Right lobe of liver (tissue), 6 donors: Measurements from ENCODE around the gene TCL1B. TPM values are rescaled to one million over a fixed set of nuclear protein-coding genes. Genes with fewer than 3 reads are reported as not detected.
A peak's percentile ranks its signal among the peaks of the same experiment; 100 is the strongest.

Source experiments
- ATAC-seq, 4 donors: fragments of 200-7000 bp; cut with Tn5 transposase; one replicate each; pipeline ENCODE4 v1.9.1; 2020; ENCODE audit warnings: mild to moderate bottlenecking in 4 of 4, moderate library complexity in 4 of 4
- DNase-seq, 3 donors: peaks; one replicate each; pipeline ENCODE4 v3.0.0-alpha.2; 2020
- H3K27ac ChIP-seq, 3 donors: fragments of 200-600 bp; one replicate each; pipeline ENCODE4 v1.8.0; 2022
- H3K27me3 ChIP-seq, 2 donors: fragments of 200-600 bp; one replicate each; pipeline ENCODE4 v1.8.0; 2022
- H3K36me3 ChIP-seq, 4 donors: fragments of 200-600 bp; sonication (generic) in 1 of 4; one replicate each; pipeline versions ENCODE4 v1.5.1 to v1.8.0; 2017 to 2022; ENCODE audit warnings: control low read depth in 1 of 4
- H3K4me1 ChIP-seq, 4 donors: fragments of 200-600 bp; sonication (generic) in 1 of 4; one replicate each; pipeline versions ENCODE4 v1.5.1 to v1.8.0; 2017 to 2022; ENCODE audit warnings: control low read depth in 1 of 4
- H3K4me3 ChIP-seq, 3 donors: fragments of 200-600 bp; one replicate each; pipeline ENCODE4 v1.8.0; 2022
- H3K9me3 ChIP-seq, 4 donors: fragments of 200-600 bp; sonication (generic) in 1 of 4; one replicate each; pipeline versions ENCODE4 v1.5.1 to v1.8.0; 2017 to 2022; ENCODE audit warnings: control low read depth in 1 of 4
- POLR2A ChIP-seq: fragments of 450-650 bp; IDR thresholded peaks from one replicate; pipeline ENCODE4 v1.6.1; 2017; ENCODE audit warnings: antibody characterized with exemption, mild to moderate bottlenecking
- WGBS: methylation state at CpG from one replicate; pipeline ENCODE4 v1.1.6; 2018; ENCODE audit warnings: low coverage, low lambda C conversion rate; ENCODE audit not compliant: insufficient coverage; ENCODE audit errors: missing lambda C conversion rate; 5-methylcytosine and 5-hydroxymethylcytosine counted together
- intact Hi-C, 2 donors: fragments of 100-400 bp; cut with DNase I; formaldehyde crosslinking; loops; one replicate each; pipeline versions ENCODE4 v1.11.2 to v1.14.1; 2022
- small RNA-seq, 2 experiments: library from RNA; depleted of rRNA; stranded (forward); fragments of <200 nt; gene quantifications; one replicate each; pipeline ENCODE3, GENCODE V24; 2016
- total RNA-seq, 6 experiments: library from RNA; depleted of rRNA in 2 of 6; stranded (reverse); fragments of >200 nt in 2 of 6; fragmentation: NEBNext Ultra II Directional in 3 of 6; extraction: Animal tissue kit (Norgen Biotek cat#: 25700) in 3 of 6; gene quantifications; one replicate each; pipeline versions ENCODE4 v1.1.0 to v1.2.4, GENCODE V29; 2016 to 2023
- TF ChIP-seq, protein P1 (sequence below), 4 donors: fragments of 200-600 bp in 3 of 4; fragments of 450-650 bp in 1 of 4; IDR thresholded peaks; one replicate each; pipeline versions ENCODE4 v1.5.1 to v1.8.0; 2016 to 2022; ENCODE audit warnings: antibody characterized with exemption in 4 of 4, mild to moderate bottlenecking in 2 of 4
- donor health status: DM: no; HTN: yes; CAD: no.
- donor health status: DM: no; HTN: no; CAD: no.
- donor health status: DM: no; HTN: no; CAD: no.
- donor health status: DM: no; HTN: yes; CAD: no.
- donor health status: DM: no; HTN: yes; CAD: no.

The TCL1B gene
- total RNA-seq, 6 experiments from 2014 or later = not detected

DNA sequence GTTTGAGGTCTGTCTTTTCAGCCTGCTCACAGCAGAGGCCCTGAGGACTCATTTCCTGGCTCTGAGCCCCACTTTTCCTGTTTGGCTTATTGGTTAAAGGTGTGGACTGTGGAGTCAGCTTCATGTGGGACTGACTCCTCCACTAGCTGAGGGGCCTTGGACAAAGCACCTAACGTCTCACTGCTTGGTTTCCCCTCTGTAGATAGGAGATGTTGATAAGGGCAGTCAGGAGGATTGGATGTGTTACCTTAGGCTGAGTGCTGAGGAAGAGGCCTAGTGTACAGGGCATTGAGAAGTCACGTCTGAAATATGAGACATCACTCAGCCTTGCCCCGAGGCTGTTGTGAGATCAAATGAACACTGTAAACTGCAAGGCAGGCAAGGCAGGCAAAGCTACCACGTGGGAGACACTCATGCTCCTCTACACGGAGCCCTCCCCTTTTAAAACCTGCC is 54.8 kb downstream of the TCL1B start:
- Histone ChIP-seq H3K9me3 (no peaks in the 10 kb centered on the region), H3K4me1 (no peaks in the 10 kb centered on the region), H3K4me3 (no peak overlapping the region), H3K27ac (no peak overlapping the region), H3K36me3 (no peaks in the 10 kb centered on the region), H3K27me3 (no peaks in the 10 kb centered on the region)
- 13% methylated on average over 4 of the region's 5 CpGs for WGBS
- intact Hi-C loops = no loop called here
- no peak for DNase-seq
- TF ChIP-seq, protein P1, sequence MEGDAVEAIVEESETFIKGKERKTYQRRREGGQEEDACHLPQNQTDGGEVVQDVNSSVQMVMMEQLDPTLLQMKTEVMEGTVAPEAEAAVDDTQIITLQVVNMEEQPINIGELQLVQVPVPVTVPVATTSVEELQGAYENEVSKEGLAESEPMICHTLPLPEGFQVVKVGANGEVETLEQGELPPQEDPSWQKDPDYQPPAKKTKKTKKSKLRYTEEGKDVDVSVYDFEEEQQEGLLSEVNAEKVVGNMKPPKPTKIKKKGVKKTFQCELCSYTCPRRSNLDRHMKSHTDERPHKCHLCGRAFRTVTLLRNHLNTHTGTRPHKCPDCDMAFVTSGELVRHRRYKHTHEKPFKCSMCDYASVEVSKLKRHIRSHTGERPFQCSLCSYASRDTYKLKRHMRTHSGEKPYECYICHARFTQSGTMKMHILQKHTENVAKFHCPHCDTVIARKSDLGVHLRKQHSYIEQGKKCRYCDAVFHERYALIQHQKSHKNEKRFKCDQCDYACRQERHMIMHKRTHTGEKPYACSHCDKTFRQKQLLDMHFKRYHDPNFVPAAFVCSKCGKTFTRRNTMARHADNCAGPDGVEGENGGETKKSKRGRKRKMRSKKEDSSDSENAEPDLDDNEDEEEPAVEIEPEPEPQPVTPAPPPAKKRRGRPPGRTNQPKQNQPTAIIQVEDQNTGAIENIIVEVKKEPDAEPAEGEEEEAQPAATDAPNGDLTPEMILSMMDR (IDR thresholded peaks at IDR 0.05) = no peak
- TF ChIP-seq POLR2A = no peak
- peak in 1 of 4 donors; percentile 10 for ATAC-seq

DNA sequence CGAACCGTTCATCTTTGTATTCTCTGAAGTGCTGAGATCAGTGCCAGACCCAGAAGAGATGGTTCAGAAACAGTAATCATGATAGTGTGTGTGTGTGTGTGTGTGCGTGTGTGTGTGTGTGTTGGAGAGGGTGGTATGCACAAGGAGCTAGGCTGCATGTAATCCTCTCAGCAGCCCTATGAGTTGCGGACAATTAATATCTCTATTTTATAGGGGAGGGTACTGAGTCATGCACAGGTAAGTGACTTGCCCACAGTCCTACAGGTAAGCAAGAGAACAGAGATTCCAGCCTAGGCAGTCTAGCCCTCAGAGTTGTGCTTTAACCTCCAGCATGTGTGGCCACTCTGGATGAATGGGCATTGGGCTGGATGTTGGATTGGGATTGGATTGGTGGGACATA is 55.6 kb downstream of the TCL1B start:
- Histone ChIP-seq H3K36me3 (no peaks in the 10 kb centered on the region), H3K4me3 (no peak overlapping the region), H3K4me1 (no peaks in the 10 kb centered on the region), H3K27me3 (no peaks in the 10 kb centered on the region), H3K27ac (no peak overlapping the region), H3K9me3 (no peaks in the 10 kb centered on the region)
- TF ChIP-seq POLR2A = no peak
- TF ChIP-seq, protein P1 (IDR thresholded peaks at IDR 0.05) = no peak
- DNase-seq (no peak), ATAC-seq (no peak)
- intact Hi-C loops = no loop called here
- 54% methylated on average over 3 of the region's 4 CpGs for WGBS

Small RNAs within 50 kb of the gene (small RNA-seq; reads per million reads assigned to genes)
- gene RF02193 = 0 reads per million in 2 experiments

Other genes starting within 250 kb of the TCL1B start
- gene SYNE3, start 169.8 kb upstream of the TCL1B start, total RNA-seq = 10 to 100 TPM in 1 of 6 experiments, 1 to 10 TPM in 5; 3.7 to 11.6 (median 5.0) TPM
- 10 to 100 TPM; 31.4 to 48.5 (median 40.2) TPM for gene GLRX5, start 151.4 kb upstream of the TCL1B start, total RNA-seq
- under 1 TPM in 1 of 6 experiments, not detected in 5; 0.15 TPM for gene TCL1A, start 27.7 kb downstream of the TCL1B start, total RNA-seq
- not detected for gene TUNAR, start 190.4 kb downstream of the TCL1B start, total RNA-seq